ENCODE results near the gene CDKN2A.

The CDKN2A gene

DNA sequence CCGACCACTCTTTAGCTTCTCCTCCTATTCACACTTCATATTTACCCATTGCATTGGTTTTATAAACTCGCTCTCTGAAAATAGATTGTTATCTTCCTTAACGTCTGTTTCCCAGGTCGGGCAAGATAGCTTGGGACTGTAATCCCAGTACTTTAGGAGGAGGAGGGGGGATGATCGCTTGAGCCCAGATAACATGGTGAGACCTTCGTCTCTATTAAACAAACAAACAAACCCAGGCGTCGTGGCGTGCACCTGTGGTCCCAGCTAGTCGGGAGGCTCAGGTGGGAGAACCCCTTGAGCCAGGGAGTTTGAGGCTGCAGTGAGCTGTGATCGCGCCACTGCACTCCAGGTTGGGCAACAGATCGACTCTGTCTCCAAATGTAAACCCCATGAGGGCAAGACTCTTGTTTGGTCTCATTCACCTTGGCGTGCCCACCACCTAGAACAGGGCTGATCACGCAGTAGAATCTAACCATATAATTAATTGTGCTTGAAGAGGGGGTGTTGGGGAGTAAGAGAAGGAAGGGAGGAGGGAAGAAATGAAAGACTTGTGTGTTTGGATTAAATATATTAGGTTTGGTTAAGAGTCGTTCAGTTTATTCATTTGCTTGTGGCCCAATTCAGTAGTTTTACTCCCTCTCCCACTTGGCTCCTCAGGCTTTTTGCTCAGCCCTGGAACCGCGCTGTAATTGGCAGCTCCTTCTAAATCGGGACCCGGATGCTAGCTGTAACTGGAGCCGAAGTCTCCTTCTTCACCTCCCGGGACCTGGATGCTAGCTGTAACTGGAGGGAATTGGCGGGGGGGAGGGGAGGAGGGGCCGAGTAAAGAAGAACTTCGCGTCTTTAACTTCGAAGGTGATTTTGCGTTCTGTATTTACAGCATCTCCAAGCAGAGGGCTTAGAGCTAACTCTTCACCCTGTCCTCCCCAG, 24.9 kb downstream of the CDKN2A start:
- Histone ChIP-seq H3K27me3 (ENCODE audit: insufficient read depth, low read length, poor library complexity, severe bottlenecking) (no peaks in the 10 kb centered on the region), H2AFZ (ENCODE audit: low read length) (no peak overlapping the region), H3K4me3 (ENCODE audit: low read length, poor library complexity, severe bottlenecking) (no peak overlapping the region), H4K20me1 (ENCODE audit: insufficient read depth, low read length, poor library complexity, severe bottlenecking) (no peaks in the 10 kb centered on the region), H3K9me2 (replicated peaks; ENCODE audit: low read depth, low read length) (no peaks in the 10 kb centered on the region), H3K36me3 (ENCODE audit: insufficient read depth, low read length) (peaks cover 9% of the 10 kb centered on the region; the same call in 1 of the 2 replicates), H3F3A (ENCODE audit: low read depth) (no peaks in the 10 kb centered on the region), H3K4me2 (ENCODE audit: low read depth, low read length, poor library complexity, severe bottlenecking) (no peak overlapping the region), H3K4me1 (ENCODE audit: insufficient read depth, low read length, poor library complexity, severe bottlenecking) (no peaks in the 10 kb centered on the region), H3K79me2 (ENCODE audit: insufficient read depth, low read length) (no peaks in the 10 kb centered on the region), H3K9me3 (ENCODE audit: insufficient read depth, low read depth, low read length) (no peaks in the 10 kb centered on the region), H3K9ac (ENCODE audit: low read depth, low read length, poor library complexity, severe bottlenecking) (no peak overlapping the region)
- TF ChIP-seq, protein P1, sequence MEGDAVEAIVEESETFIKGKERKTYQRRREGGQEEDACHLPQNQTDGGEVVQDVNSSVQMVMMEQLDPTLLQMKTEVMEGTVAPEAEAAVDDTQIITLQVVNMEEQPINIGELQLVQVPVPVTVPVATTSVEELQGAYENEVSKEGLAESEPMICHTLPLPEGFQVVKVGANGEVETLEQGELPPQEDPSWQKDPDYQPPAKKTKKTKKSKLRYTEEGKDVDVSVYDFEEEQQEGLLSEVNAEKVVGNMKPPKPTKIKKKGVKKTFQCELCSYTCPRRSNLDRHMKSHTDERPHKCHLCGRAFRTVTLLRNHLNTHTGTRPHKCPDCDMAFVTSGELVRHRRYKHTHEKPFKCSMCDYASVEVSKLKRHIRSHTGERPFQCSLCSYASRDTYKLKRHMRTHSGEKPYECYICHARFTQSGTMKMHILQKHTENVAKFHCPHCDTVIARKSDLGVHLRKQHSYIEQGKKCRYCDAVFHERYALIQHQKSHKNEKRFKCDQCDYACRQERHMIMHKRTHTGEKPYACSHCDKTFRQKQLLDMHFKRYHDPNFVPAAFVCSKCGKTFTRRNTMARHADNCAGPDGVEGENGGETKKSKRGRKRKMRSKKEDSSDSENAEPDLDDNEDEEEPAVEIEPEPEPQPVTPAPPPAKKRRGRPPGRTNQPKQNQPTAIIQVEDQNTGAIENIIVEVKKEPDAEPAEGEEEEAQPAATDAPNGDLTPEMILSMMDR (conservative IDR thresholded peaks at IDR 0.05; ENCODE audit: low read length), result no peak
- TF ChIP-seq EZH2phosphoT487 (IDR thresholded peaks at IDR 0.05; ENCODE audit: borderline replicate concordance), result no peak

DNA sequence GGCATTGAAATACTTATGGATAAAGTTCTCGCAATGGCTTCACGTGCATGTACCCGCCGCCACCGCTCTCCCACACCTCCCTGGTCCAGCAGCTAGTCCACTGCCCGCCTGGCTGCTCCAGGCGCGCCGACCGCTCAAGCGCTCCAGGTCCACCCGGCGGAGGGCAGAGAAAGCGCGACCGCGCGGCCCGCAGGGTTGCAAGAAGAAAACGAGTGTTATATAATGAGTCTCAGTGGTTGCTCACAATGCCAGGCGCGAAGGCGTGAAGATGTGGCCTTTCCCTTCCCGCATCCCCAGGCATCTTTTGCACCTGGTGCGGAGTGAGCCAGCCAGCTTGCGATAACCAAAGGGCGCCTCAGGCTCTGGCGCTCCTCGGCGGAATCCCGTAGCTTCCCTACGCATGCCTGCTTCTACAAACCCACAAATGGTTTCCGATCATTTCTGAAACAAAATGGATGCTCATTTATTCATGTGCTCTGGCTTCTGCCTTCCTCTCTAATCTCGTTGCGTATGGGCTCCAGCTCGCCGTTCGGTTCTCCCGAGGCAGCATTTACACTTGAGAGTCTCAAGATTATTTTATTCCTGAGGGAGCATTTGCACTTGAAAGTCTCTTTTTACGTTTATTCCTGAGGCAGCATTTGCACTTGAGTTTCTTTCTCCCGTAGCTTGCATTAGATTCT, 25.7 kb downstream of the CDKN2A start:
- Histone ChIP-seq H4K20me1 (ENCODE audit: insufficient read depth, low read length, poor library complexity, severe bottlenecking) (no peaks in the 10 kb centered on the region), H3K9me3 (ENCODE audit: insufficient read depth, low read depth, low read length) (no peaks in the 10 kb centered on the region), H3K36me3 (ENCODE audit: insufficient read depth, low read length) (peaks cover 9% of the 10 kb centered on the region; the same call in 1 of the 2 replicates), H3K9ac (ENCODE audit: low read depth, low read length, poor library complexity, severe bottlenecking) (no peak overlapping the region), H3F3A (ENCODE audit: low read depth) (no peaks in the 10 kb centered on the region), H3K4me1 (ENCODE audit: insufficient read depth, low read length, poor library complexity, severe bottlenecking) (no peaks in the 10 kb centered on the region), H2AFZ (ENCODE audit: low read length) (no peak overlapping the region), H3K9me2 (replicated peaks; ENCODE audit: low read depth, low read length) (no peaks in the 10 kb centered on the region), H3K4me2 (ENCODE audit: low read depth, low read length, poor library complexity, severe bottlenecking) (no peak overlapping the region), H3K4me3 (ENCODE audit: low read length, poor library complexity, severe bottlenecking) (no peak overlapping the region), H3K79me2 (ENCODE audit: insufficient read depth, low read length) (no peaks in the 10 kb centered on the region), H3K27me3 (ENCODE audit: insufficient read depth, low read length, poor library complexity, severe bottlenecking) (no peaks in the 10 kb centered on the region)
- TF ChIP-seq, protein P1 (conservative IDR thresholded peaks at IDR 0.05; ENCODE audit: low read length), result no peak
- no peak for TF ChIP-seq EZH2phosphoT487 (IDR thresholded peaks at IDR 0.05; ENCODE audit: borderline replicate concordance)

DNA sequence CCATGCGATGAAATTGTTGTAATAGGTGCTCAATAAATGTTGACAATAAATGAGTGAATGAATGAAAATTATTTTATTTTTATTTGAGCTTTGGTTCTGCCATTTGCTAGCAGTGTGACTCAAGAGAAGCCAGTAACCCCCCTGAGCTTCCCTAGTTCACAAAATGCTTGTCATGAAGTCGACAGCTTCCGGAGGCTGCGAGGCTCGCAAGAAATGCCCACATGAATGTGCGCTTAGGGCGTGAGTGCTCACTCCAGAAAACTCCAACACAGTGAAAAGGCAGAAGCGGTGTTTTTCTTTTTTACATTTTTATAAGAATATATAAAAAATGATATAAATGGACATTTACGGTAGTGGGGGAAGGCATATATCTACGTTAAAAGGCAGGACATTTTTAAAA, 26.5 kb downstream of the CDKN2A start:
- no peak overlapping the region for H2AFZ ChIP-seq (ENCODE audit: low read length)
- no peak overlapping the region for H3K9ac ChIP-seq (ENCODE audit: low read depth, low read length, poor library complexity, severe bottlenecking)
- H4K20me1 ChIP-seq (ENCODE audit: insufficient read depth, low read length, poor library complexity, severe bottlenecking), result no peaks in the 10 kb centered on the region
- TF ChIP-seq, protein P1 (conservative IDR thresholded peaks at IDR 0.05; ENCODE audit: low read length), result no peak
- TF ChIP-seq EZH2phosphoT487 (IDR thresholded peaks at IDR 0.05; ENCODE audit: borderline replicate concordance), result no peak
- peaks cover 9% of the 10 kb centered on the region; the same call in 1 of the 2 replicates for H3K36me3 ChIP-seq (ENCODE audit: insufficient read depth, low read length)
- H3K4me1 ChIP-seq (ENCODE audit: insufficient read depth, low read length, poor library complexity, severe bottlenecking), result no peaks in the 10 kb centered on the region
- H3K79me2 ChIP-seq (ENCODE audit: insufficient read depth, low read length), result no peaks in the 10 kb centered on the region
- no peaks in the 10 kb centered on the region for H3K27me3 ChIP-seq (ENCODE audit: insufficient read depth, low read length, poor library complexity, severe bottlenecking)
- H3K4me3 ChIP-seq (ENCODE audit: low read length, poor library complexity, severe bottlenecking), result no peak overlapping the region
- H3F3A ChIP-seq (ENCODE audit: low read depth), result no peaks in the 10 kb centered on the region
- H3K9me2 ChIP-seq (replicated peaks; ENCODE audit: low read depth, low read length), result no peaks in the 10 kb centered on the region
- H3K9me3 ChIP-seq (ENCODE audit: insufficient read depth, low read depth, low read length), result no peaks in the 10 kb centered on the region
- H3K4me2 ChIP-seq (ENCODE audit: low read depth, low read length, poor library complexity, severe bottlenecking), result no peak overlapping the region

All from Loucy (cell line).